SH-SY5Y (cell line): ENCODE results near the gene GLTPD2.
A peak's percentile ranks its signal among the peaks of the same experiment; 100 is the strongest.

Experiments used
- GATA2 ChIP-seq: IDR thresholded peaks from 2 replicates; pipeline ENCODE4 v1.6.1; 2011; ENCODE audit warnings: mild to moderate bottlenecking, low read depth, low read length
- GATA3 ChIP-seq: IDR thresholded peaks from 2 replicates; pipeline ENCODE4 v1.6.1; 2011; ENCODE audit warnings: low read depth, mild to moderate bottlenecking, low read length, moderate library complexity

GRCh38 chr17:4786106-4786511 is 2.7 kb upstream of the GLTPD2 start, which contains the start of gene VMO1:
- peak; percentile 73 for TF ChIP-seq GATA2
- TF ChIP-seq GATA3, result no peak
